ENCODE results near the gene VWA3B.

Gene VWA3B

GRCh38 chr2:98334439-98335078 lies 247.6 kb downstream of the VWA3B start:
- DNase-seq (ENCODE audit: low spot score): no peak

GRCh38 chr2:98335271-98335670 lies 248.3 kb downstream of the VWA3B start:
- DNase-seq (ENCODE audit: low spot score): no peak

DNA sequence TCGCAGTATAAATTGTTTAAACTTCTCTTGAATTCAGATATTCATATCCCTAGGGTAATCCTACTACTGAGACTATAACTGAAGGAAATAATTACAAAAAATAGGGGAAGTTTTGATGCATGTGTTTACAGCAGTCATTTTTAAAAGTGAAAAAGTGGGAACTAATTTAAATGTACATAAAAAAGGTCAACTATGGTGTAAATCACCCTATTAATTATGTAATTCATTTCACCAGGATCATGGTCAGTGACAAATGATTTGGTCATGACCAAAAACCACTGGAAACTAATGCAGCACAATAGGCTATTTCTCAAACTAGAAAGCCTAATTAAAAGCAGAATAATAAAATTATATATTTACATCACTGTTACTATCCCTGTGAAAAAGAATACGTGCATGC lies 254.3 kb downstream of the VWA3B start:
- no peak for DNase-seq (ENCODE audit: low spot score)

GRCh38 chr2:98343285-98343684 lies 256.3 kb downstream of the VWA3B start:
- no peak for DNase-seq (ENCODE audit: low spot score)

GRCh38 chr2:98346311-98347236 lies 259.6 kb downstream of the VWA3B start, which contains the start of gene CNGA3:
Gene CNGA3 (plus strand): TSS chr2:98346456. CDS start chr2:98369976, 23,520 bp downstream.
- no peak for DNase-seq (ENCODE audit: low spot score)

- no peak for DNase-seq (ENCODE audit: low spot score)
Measured at GRCh38 chr2:98347298-98348065, 260.5 kb downstream of the VWA3B start.

- DNase-seq (ENCODE audit: low spot score): no peak
Measured at GRCh38 chr2:98348066-98348561, 261.1 kb downstream of the VWA3B start.

DNA sequence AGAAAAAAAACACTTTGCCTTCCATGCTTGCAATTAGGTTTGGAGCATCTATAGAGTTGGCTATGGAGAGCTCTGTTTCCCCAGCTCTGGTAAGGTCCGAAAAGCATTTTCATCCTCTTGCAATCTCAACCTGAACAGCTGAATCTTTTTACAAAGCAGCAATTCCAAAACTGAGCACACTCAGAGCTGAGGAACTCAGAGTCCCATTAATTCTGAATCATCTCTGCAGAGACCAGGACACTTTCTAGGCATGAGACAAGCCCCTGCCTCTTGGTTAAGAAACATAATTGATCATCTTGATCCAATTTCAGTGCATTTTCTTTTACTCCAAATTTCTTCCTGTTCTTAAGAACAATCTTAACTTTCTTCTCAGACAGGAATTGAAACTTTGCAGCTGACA lies 263.4 kb downstream of the VWA3B start:
- no peak for DNase-seq (ENCODE audit: low spot score)

DNA sequence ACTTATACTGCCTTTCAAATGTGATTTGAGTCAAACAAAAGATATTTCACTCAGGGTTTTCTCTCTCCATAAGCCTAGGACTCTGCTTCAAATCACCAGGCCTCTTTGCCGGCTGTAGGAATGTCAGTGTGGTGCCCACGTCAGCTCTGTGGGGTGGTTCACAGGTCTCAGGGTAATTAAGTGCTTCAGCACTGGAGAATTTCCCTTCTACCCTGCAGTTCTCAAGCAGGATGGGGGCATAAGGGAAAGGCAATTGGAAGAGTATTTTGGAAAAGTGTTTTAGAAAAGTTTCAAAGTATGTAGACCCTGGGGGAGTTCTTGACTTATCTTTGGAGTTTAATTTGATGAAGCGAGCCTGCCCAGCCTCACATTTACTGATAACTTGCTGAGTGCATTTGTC lies 268.9 kb downstream of the VWA3B start:
- no peak for DNase-seq (ENCODE audit: low spot score)

GRCh38 chr2:98356729-98357128 lies 269.8 kb downstream of the VWA3B start:
- DNase-seq (ENCODE audit: low spot score): no peak

GRCh38 chr2:98357849-98358248 lies 270.9 kb downstream of the VWA3B start:
- no peak for DNase-seq (ENCODE audit: low spot score)

GRCh38 chr2:98359986-98360385 lies 273.0 kb downstream of the VWA3B start:
- DNase-seq (ENCODE audit: low spot score): no peak
